ENCODE results near the gene CLDN20. TPM values are rescaled to one million over a fixed set of nuclear protein-coding genes. Genes with fewer than 3 reads are reported as not detected.

CLDN20 gene
- total RNA-seq, 2 experiments from 2014 or later: not detected

- Mint-ChIP-seq H3K4me1 (peaks cover 35% of the 10 kb centered on the region), H3K27me3 (peaks cover 3% of the 10 kb centered on the region), H3K9me3 (no peaks in the 10 kb centered on the region), H3K4me3 (peak within 1 kb of the TSS; percentile 99), H3K27ac (peak within 1 kb of the TSS; percentile 97), H3K36me3 (peaks cover 19% of the 10 kb centered on the region)
- ATAC-seq (ENCODE audit: low read depth): peak; percentile 96
- POLR2A ChIA-PET: interaction anchor here (0.6 to 2.1 kb wide), 5 partner anchors 20 to 1701 kb away, joined by 3 to 10 read pairs (median 4); no protein-coding TSS in a partner anchor
- peak; percentile 98 for DNase-seq
Measured at GRCh38 chr6:155314092-155314772, 50.4 kb downstream of the CLDN20 start, which contains the start of gene TFB1M. TSS of gene TFB1M (minus strand) at chr6:155314484. CDS start at chr6:155314428, 56 bp downstream.

GRCh38 chr6:155314773-155315515 lies 51.1 kb downstream of the CLDN20 start:
- POLR2A ChIA-PET: interaction anchor here (0.6 to 2.1 kb wide), 8 partner anchors 56 to 1706 kb away, joined by 3 to 10 read pairs (median 4); no protein-coding TSS in a partner anchor
- H3K4me3 Mint-ChIP-seq: peak overlapping the region; percentile 99
- no peak for DNase-seq
- H3K27ac Mint-ChIP-seq: peak overlapping the region; percentile 97
- H3K4me1 Mint-ChIP-seq: peaks cover 36% of the 10 kb centered on the region
- H3K36me3 Mint-ChIP-seq: peaks cover 18% of the 10 kb centered on the region
- peaks cover 3% of the 10 kb centered on the region for H3K27me3 Mint-ChIP-seq
- H3K9me3 Mint-ChIP-seq: no peaks in the 10 kb centered on the region
- peak; percentile 48 for ATAC-seq (ENCODE audit: low read depth)

GRCh38 chr6:155315516-155315871 lies 51.7 kb downstream of the CLDN20 start:
- Mint-ChIP-seq H3K27me3 (peaks cover 3% of the 10 kb centered on the region), H3K4me1 (peaks cover 35% of the 10 kb centered on the region)
- ATAC-seq (ENCODE audit: low read depth): no peak

GRCh38 chr6:155316419-155316818 lies 52.6 kb downstream of the CLDN20 start:
- POLR2A ChIA-PET: interaction anchor here (0.6 to 0.7 kb wide), 4 partner anchors 23 to 1942 kb away, joined by 3 to 5 read pairs (median 4); no protein-coding TSS in a partner anchor
- peaks cover 31% of the 10 kb centered on the region for H3K4me1 Mint-ChIP-seq
- no peak overlapping the region for H3K27ac Mint-ChIP-seq
- DNase-seq: no peak
- H3K36me3 Mint-ChIP-seq: peaks cover 13% of the 10 kb centered on the region
- no peaks in the 10 kb centered on the region for H3K9me3 Mint-ChIP-seq
- H3K4me3 Mint-ChIP-seq: peak overlapping the region; percentile 31
- no peak for ATAC-seq (ENCODE audit: low read depth)
- peaks cover 3% of the 10 kb centered on the region for H3K27me3 Mint-ChIP-seq

More at GRCh38 chr6:155315516-155315871, 51.7 kb downstream of the CLDN20 start:
- Mint-ChIP-seq H3K9me3 (no peaks in the 10 kb centered on the region), H3K36me3 (peaks cover 15% of the 10 kb centered on the region), H3K4me3 (peak overlapping the region; percentile 99), H3K27ac (peak overlapping the region; percentile 97)
- no peak for DNase-seq
- POLR2A ChIA-PET: interaction anchor here (0.7 to 2.1 kb wide), 7 partner anchors 56 to 1706 kb away, joined by 3 to 10 read pairs (median 4); no protein-coding TSS in a partner anchor

- H3K9me3 Mint-ChIP-seq: no peaks in the 10 kb centered on the region
- POLR2A ChIA-PET: no interaction called here
- no peak for DNase-seq
Measured at GRCh38 chr6:155317186-155317585, 53.4 kb downstream of the CLDN20 start.

GRCh38 chr6:155319902-155320301 lies 56.1 kb downstream of the CLDN20 start:
- POLR2A ChIA-PET: no interaction called here
- Mint-ChIP-seq H3K27me3 (peaks cover 3% of the 10 kb centered on the region), H3K27ac (no peak overlapping the region), H3K4me1 (peaks cover 12% of the 10 kb centered on the region), H3K36me3 (peaks cover 3% of the 10 kb centered on the region), H3K9me3 (no peaks in the 10 kb centered on the region), H3K4me3 (no peak overlapping the region)
- no peak for DNase-seq
- no peak for ATAC-seq (ENCODE audit: low read depth)

More at GRCh38 chr6:155317186-155317585, 53.4 kb downstream of the CLDN20 start:
- ATAC-seq (ENCODE audit: low read depth): no peak
- Mint-ChIP-seq H3K27ac (no peak overlapping the region), H3K4me3 (no peak overlapping the region), H3K4me1 (peaks cover 24% of the 10 kb centered on the region), H3K27me3 (peaks cover 3% of the 10 kb centered on the region), H3K36me3 (peaks cover 7% of the 10 kb centered on the region)

- no peaks in the 10 kb centered on the region for H3K9me3 Mint-ChIP-seq
- H3K27me3 Mint-ChIP-seq: no peaks in the 10 kb centered on the region
- no peak for ATAC-seq (ENCODE audit: low read depth)
- no peak for DNase-seq
- H3K4me1 Mint-ChIP-seq: peaks cover 13% of the 10 kb centered on the region
- H3K4me3 Mint-ChIP-seq: no peak overlapping the region
- no peak overlapping the region for H3K27ac Mint-ChIP-seq
- POLR2A ChIA-PET: no interaction called here
- peaks cover 1% of the 10 kb centered on the region for H3K36me3 Mint-ChIP-seq
Measured at GRCh38 chr6:155324172-155324571, 60.4 kb downstream of the CLDN20 start.

- POLR2A ChIA-PET: no interaction called here
- Mint-ChIP-seq H3K4me1 (peaks cover 11% of the 10 kb centered on the region), H3K27ac (no peak overlapping the region)
Measured at GRCh38 chr6:155324993-155325392, 61.2 kb downstream of the CLDN20 start.

GRCh38 chr6:155325700-155326516 lies 62.1 kb downstream of the CLDN20 start:
- Mint-ChIP-seq H3K9me3 (no peaks in the 10 kb centered on the region), H3K4me1 (peaks cover 18% of the 10 kb centered on the region), H3K27ac (no peak overlapping the region), H3K36me3 (no peaks in the 10 kb centered on the region), H3K27me3 (no peaks in the 10 kb centered on the region), H3K4me3 (no peak overlapping the region)
- POLR2A ChIA-PET: no interaction called here
- DNase-seq (no peak), ATAC-seq (ENCODE audit: low read depth) (no peak)

More at GRCh38 chr6:155324993-155325392, 61.2 kb downstream of the CLDN20 start:
- Mint-ChIP-seq H3K4me3 (no peak overlapping the region), H3K9me3 (no peaks in the 10 kb centered on the region), H3K27me3 (no peaks in the 10 kb centered on the region), H3K36me3 (no peaks in the 10 kb centered on the region)
- ATAC-seq (ENCODE audit: low read depth) (no peak), DNase-seq (no peak)

Other genes starting within 250 kb of the CLDN20 start
- 10 to 100 TPM; 32.4 to 36.3 TPM for gene TFB1M, start 50.5 kb downstream of the CLDN20 start, total RNA-seq
- gene NOX3, start 191.8 kb downstream of the CLDN20 start, total RNA-seq: not detected